H9 (cell line): Measurements from ENCODE around the gene ADRA2A. TPM values are rescaled to one million over a fixed set of nuclear protein-coding genes. Genes with fewer than 3 reads are reported as not detected.

Experiments
- DNase-seq: peaks from one replicate; pipeline ENCODE4 v3.0.0-alpha.2; 2017
- H2AFZ ChIP-seq: one replicate; pipeline ENCODE4 v1.6.1; 2013; ENCODE audit warnings: mild to moderate bottlenecking, low read length, control low read depth, moderate library complexity
- H2AK5ac ChIP-seq: 2 replicates; pipeline ENCODE4 v1.6.1; 2013; ENCODE audit warnings: low read length, control low read depth, mixed read lengths; ENCODE audit not compliant: insufficient read length
- H2BK120ac ChIP-seq: one replicate; pipeline ENCODE4 v1.6.1; 2013; ENCODE audit warnings: low read depth, mild to moderate bottlenecking, low read length, control low read depth, inconsistent platforms; ENCODE audit not compliant: poor library complexity, severe bottlenecking
- H2BK12ac ChIP-seq: 2 replicates; pipeline ENCODE4 v1.6.1; 2013; ENCODE audit warnings: low read length, control low read depth, mixed read lengths, low read depth; ENCODE audit not compliant: insufficient read length
- H2BK15ac ChIP-seq: 2 replicates; pipeline ENCODE4 v1.6.1; 2013; ENCODE audit warnings: low read depth, low read length, control low read depth
- H2BK20ac ChIP-seq: one replicate; pipeline ENCODE4 v1.6.1; 2013; ENCODE audit warnings: low read depth, mild to moderate bottlenecking, low read length, control low read depth, inconsistent platforms; ENCODE audit not compliant: poor library complexity, severe bottlenecking
- H2BK5ac ChIP-seq: 2 replicates; pipeline ENCODE4 v1.6.1; 2013; ENCODE audit warnings: low read length, control low read depth, mixed read lengths; ENCODE audit not compliant: insufficient read length
- H3K14ac ChIP-seq: 2 replicates; pipeline ENCODE4 v1.6.1; 2013; ENCODE audit warnings: low read length, control low read depth; ENCODE audit not compliant: insufficient read depth
- H3K18ac ChIP-seq: 2 replicates; pipeline ENCODE4 v1.6.1; 2013; ENCODE audit warnings: low read depth, mild to moderate bottlenecking, mixed read lengths, low read length, control low read depth; ENCODE audit not compliant: insufficient read length
- H3K23ac ChIP-seq: 2 replicates; pipeline ENCODE4 v1.6.1; 2013; ENCODE audit warnings: low read length, control low read depth, mixed read lengths, low read depth; ENCODE audit not compliant: insufficient read length
- H3K23me2 ChIP-seq: 2 replicates; pipeline ENCODE4 v1.6.1; 2013; ENCODE audit warnings: low read depth, mild to moderate bottlenecking, mixed read lengths, low read length, control low read depth; ENCODE audit not compliant: insufficient read length, poor library complexity, severe bottlenecking
- H3K27ac ChIP-seq: 2 replicates; pipeline ENCODE4 v1.5.1; 2013; ENCODE audit warnings: low read length, control low read depth, mixed read lengths, low read depth; ENCODE audit not compliant: insufficient read length
- H3K27me3 ChIP-seq: 2 replicates; pipeline ENCODE4 v1.6.1; 2013; ENCODE audit warnings: low read length, control low read depth, inconsistent platforms; ENCODE audit not compliant: insufficient read depth
- H3K4ac ChIP-seq: 2 replicates; pipeline ENCODE4 v1.6.1; 2013; ENCODE audit warnings: low read depth, mild to moderate bottlenecking, control low read depth, inconsistent platforms, low read length, moderate library complexity
- H3K4me1 ChIP-seq: 2 replicates; pipeline ENCODE4 v1.6.1; 2013; ENCODE audit warnings: low read length, control low read depth, inconsistent platforms; ENCODE audit not compliant: insufficient read depth
- H3K4me2 ChIP-seq: 2 replicates; pipeline ENCODE4 v1.6.1; 2013; ENCODE audit warnings: low read length, control low read depth, mixed read lengths; ENCODE audit not compliant: insufficient read length, insufficient read depth
- H3K56ac ChIP-seq: 2 replicates; pipeline ENCODE4 v1.6.1; 2013; ENCODE audit warnings: low read depth, mild to moderate bottlenecking, mixed read lengths, low read length, control low read depth; ENCODE audit not compliant: insufficient read length
- H3K79me1 ChIP-seq: 2 replicates; pipeline ENCODE4 v1.6.1; 2013; ENCODE audit warnings: low read depth, mild to moderate bottlenecking, moderate library complexity, low read length, control low read depth, inconsistent platforms; ENCODE audit not compliant: insufficient read depth, poor library complexity, severe bottlenecking
- H3K79me2 ChIP-seq: 2 replicates; pipeline ENCODE4 v1.6.1; 2013; ENCODE audit warnings: low read length, control low read depth, inconsistent platforms; ENCODE audit not compliant: insufficient read depth
- H3K9ac ChIP-seq: 2 replicates; pipeline ENCODE4 v1.6.1; 2013; ENCODE audit warnings: low read length, control low read depth, mixed read lengths; ENCODE audit not compliant: insufficient read length; ENCODE audit errors: extremely low read depth
- H3K9me3 ChIP-seq: one replicate; pipeline ENCODE4 v1.6.1; 2013; ENCODE audit warnings: low read depth, low read length, inconsistent platforms; ENCODE audit not compliant: control insufficient read depth
- H3T11ph ChIP-seq: one replicate; pipeline ENCODE4 v1.6.1; 2013; ENCODE audit warnings: mild to moderate bottlenecking, low read length, control low read depth, inconsistent platforms
- H4K20me1 ChIP-seq: one replicate; pipeline ENCODE4 v1.6.1; 2013; ENCODE audit not compliant: control insufficient read depth, insufficient read length, insufficient read depth
- H4K5ac ChIP-seq: 2 replicates; pipeline ENCODE4 v1.6.1; 2013; ENCODE audit warnings: low read depth, mild to moderate bottlenecking, mixed read lengths, low read length, control low read depth; ENCODE audit not compliant: insufficient read length
- H4K8ac ChIP-seq: replicated peaks from 2 replicates; pipeline ENCODE4 v1.6.1; 2013; ENCODE audit warnings: low read length, control low read depth, mixed read lengths, low read depth; ENCODE audit not compliant: insufficient read length
- H4K91ac ChIP-seq: 2 replicates; pipeline ENCODE4 v1.6.1; 2013; ENCODE audit warnings: low read depth, mild to moderate bottlenecking, moderate library complexity, mixed read lengths, low read length, control low read depth; ENCODE audit not compliant: insufficient read length
- H3K27ac Mint-ChIP-seq, 3 experiments: 2 replicates in 2 of 3; 3 replicates in 1 of 3; pipeline ENCODE4 v1.8.0; 2020 to 2021; ENCODE audit warnings: mixed read lengths in 3 of 3, mild to moderate bottlenecking in 1 of 3, moderate library complexity in 1 of 3
- H3K27me3 Mint-ChIP-seq: 2 replicates; pipeline ENCODE4 v1.8.0; 2021; ENCODE audit warnings: low read depth, mild to moderate bottlenecking, moderate library complexity, mixed read lengths
- H3K36me3 Mint-ChIP-seq, 3 experiments: 2 replicates in 2 of 3; 3 replicates in 1 of 3; pipeline ENCODE4 v1.8.0; 2020 to 2021; ENCODE audit warnings: low read depth in 3 of 3, mixed read lengths in 3 of 3; ENCODE audit not compliant: insufficient read depth in 1 of 3
- H3K4me1 Mint-ChIP-seq, 2 experiments: 2 replicates each; pipeline ENCODE4 v1.8.0; 2020; ENCODE audit warnings: mixed read lengths in 2 of 2
- H3K4me3 Mint-ChIP-seq, 2 experiments: 2 replicates in 1 of 2; 3 replicates in 1 of 2; pipeline ENCODE4 v1.8.0; 2020 to 2021; ENCODE audit warnings: mild to moderate bottlenecking in 2 of 2, mixed read lengths in 2 of 2, moderate library complexity in 1 of 2
- H3K9me3 Mint-ChIP-seq, 2 experiments: 2 replicates in 1 of 2; 3 replicates in 1 of 2; pipeline ENCODE4 v1.8.0; 2020; ENCODE audit warnings: mild to moderate bottlenecking in 2 of 2, mixed read lengths in 2 of 2, moderate library complexity in 1 of 2
- WGBS: extraction: QIAGEN DNeasy Blood & Tissue Kit; methylation state at CpG from one replicate; pipeline ENCODE4 v1.1.7; 2013; ENCODE audit warnings: missing lambda C conversion rate, low lambda C conversion rate, mixed read lengths; ENCODE audit not compliant: insufficient read length; ENCODE audit errors: extremely low coverage; 5-methylcytosine and 5-hydroxymethylcytosine counted together
- total RNA-seq: library from RNA; stranded (reverse); gene quantifications from 2 replicates; pipeline ENCODE4 v1.2.1, GENCODE V29; 2021
- TF ChIP-seq, protein P1 (sequence below): fragments of 200-600 bp; sonication (generic); conservative IDR thresholded peaks from 3 replicates; pipeline ENCODE4 v1.8.0; 2021; ENCODE audit warnings: antibody characterized with exemption, mild to moderate bottlenecking

Gene ADRA2A
- total RNA-seq, 1 experiment from 2014 or later = 1.4 TPM

DNA sequence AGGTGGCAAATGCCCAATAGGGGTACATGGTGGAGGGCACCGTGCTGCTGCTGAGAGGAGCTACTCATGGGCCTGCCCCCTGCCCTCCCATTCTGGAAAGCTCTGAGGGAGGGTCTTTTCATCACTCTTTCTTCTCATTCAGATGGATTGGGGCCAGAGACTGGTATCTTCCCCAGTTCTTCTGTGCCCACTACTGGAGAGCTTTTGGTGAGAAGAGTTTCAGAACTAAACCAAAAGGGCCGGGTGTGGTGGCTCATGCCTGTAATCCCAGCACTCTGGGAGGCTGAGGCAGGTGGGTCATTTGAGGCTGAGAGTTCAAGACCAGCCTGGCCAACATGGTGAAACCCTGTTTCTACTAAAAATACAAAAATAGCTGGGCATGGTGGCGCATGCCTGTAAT lies 12.5 kb downstream of the ADRA2A start:
- Histone ChIP-seq H2BK120ac (no peak overlapping the region), H2BK5ac (no peak overlapping the region), H4K5ac (no peak overlapping the region), H3K56ac (no peak overlapping the region), H2AK5ac (no peak overlapping the region), H2BK12ac (no peak overlapping the region), H3K79me2 (no peaks in the 10 kb centered on the region), H3K18ac (no peak overlapping the region), H3K27me3 (no peaks in the 10 kb centered on the region), H3K23me2 (no peaks in the 10 kb centered on the region), H4K20me1 (no peaks in the 10 kb centered on the region), H3K9me3 (no peaks in the 10 kb centered on the region), H4K91ac (no peak overlapping the region), H2BK15ac (no peak overlapping the region), H3K27ac (no peak overlapping the region), H3K14ac (no peak overlapping the region), H2AFZ (no peak overlapping the region), H3K4me1 (no peaks in the 10 kb centered on the region), H3K4me2 (no peak overlapping the region), H3K23ac (no peak overlapping the region), H3K79me1 (no peaks in the 10 kb centered on the region), H3K4ac (no peak overlapping the region), H2BK20ac (no peak overlapping the region), H3K9ac (no peak overlapping the region), H4K8ac (no peak overlapping the region), H3T11ph (no peak overlapping the region)
- H3K4me1 Mint-ChIP-seq = no peaks in the 10 kb centered on the region
- no peak overlapping the region for H3K4me3 Mint-ChIP-seq
- TF ChIP-seq, protein P1, sequence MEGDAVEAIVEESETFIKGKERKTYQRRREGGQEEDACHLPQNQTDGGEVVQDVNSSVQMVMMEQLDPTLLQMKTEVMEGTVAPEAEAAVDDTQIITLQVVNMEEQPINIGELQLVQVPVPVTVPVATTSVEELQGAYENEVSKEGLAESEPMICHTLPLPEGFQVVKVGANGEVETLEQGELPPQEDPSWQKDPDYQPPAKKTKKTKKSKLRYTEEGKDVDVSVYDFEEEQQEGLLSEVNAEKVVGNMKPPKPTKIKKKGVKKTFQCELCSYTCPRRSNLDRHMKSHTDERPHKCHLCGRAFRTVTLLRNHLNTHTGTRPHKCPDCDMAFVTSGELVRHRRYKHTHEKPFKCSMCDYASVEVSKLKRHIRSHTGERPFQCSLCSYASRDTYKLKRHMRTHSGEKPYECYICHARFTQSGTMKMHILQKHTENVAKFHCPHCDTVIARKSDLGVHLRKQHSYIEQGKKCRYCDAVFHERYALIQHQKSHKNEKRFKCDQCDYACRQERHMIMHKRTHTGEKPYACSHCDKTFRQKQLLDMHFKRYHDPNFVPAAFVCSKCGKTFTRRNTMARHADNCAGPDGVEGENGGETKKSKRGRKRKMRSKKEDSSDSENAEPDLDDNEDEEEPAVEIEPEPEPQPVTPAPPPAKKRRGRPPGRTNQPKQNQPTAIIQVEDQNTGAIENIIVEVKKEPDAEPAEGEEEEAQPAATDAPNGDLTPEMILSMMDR = no peak
- 0 out of 7 replicates have a peak, but pooled peaks cover 0 to 1% (median 0%) of the 10 kb centered on the region in 3 experiments for H3K36me3 Mint-ChIP-seq
- H3K9me3 Mint-ChIP-seq = peaks cover 0 to 7% of the 10 kb centered on the region in 2 experiments; a peak in 4 of 5 replicates
- no peak for DNase-seq
- WGBS = no CpG with 5 or more reads among the region's 3 CpGs
- peaks cover 3% of the 10 kb centered on the region for H3K27me3 Mint-ChIP-seq
- H3K27ac Mint-ChIP-seq = no peak overlapping the region
